Upper lobe of left lung (tissue), 4 donors: ENCODE measurements around the gene KRT75.

ENCODE experiments used
- EP300 ChIP-seq, 4 donors: sonication (generic); formaldehyde crosslinking; IDR thresholded peaks; one replicate each; pipeline ENCODE4 v1.5.1; 2017; ENCODE audit warnings: antibody characterized with exemption in 4 of 4, control low read depth in 2 of 4
- POLR2A ChIP-seq, 4 donors: fragments of 450-650 bp; IDR thresholded peaks; one replicate each; pipeline ENCODE4 v1.5.1; 2016 to 2017; ENCODE audit warnings: antibody characterized with exemption in 4 of 4, mild to moderate bottlenecking in 2 of 4
- POLR2AphosphoS5 ChIP-seq, 2 donors: sonication (generic); formaldehyde crosslinking; IDR thresholded peaks; one replicate each; pipeline ENCODE4 v1.5.1; 2017; ENCODE audit warnings: antibody characterized with exemption in 2 of 2
- TF ChIP-seq, protein P1 (sequence below), 6 experiments: fragments of 450-650 bp in 4 of 6; fragments of 200-600 bp in 2 of 6; sonication (generic) in 2 of 6; IDR thresholded peaks; one replicate each; pipeline ENCODE4 v1.5.1; 2016 to 2019; ENCODE audit warnings: antibody characterized with exemption in 6 of 6

DNA sequence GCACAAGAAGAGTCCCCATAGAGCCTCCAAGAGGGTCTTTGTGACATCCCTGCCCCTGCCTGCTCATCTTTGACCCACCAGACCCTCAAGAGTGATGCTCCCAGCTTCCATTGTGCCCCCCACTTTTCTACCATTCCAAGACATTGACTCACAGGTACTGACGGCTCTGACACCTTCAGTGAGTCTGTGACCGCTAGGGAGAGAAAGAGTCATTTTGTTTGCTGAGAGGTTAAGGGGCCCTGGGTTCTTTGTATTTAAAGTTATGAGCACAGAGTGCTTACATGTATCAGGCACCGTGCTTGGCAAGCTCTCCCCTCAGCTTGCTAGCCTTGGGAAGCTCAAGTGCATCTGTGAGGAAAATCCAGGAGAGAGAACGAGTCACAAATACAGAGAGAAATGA, 21.0 kb downstream of the KRT75 start:
- TF ChIP-seq, protein P1, sequence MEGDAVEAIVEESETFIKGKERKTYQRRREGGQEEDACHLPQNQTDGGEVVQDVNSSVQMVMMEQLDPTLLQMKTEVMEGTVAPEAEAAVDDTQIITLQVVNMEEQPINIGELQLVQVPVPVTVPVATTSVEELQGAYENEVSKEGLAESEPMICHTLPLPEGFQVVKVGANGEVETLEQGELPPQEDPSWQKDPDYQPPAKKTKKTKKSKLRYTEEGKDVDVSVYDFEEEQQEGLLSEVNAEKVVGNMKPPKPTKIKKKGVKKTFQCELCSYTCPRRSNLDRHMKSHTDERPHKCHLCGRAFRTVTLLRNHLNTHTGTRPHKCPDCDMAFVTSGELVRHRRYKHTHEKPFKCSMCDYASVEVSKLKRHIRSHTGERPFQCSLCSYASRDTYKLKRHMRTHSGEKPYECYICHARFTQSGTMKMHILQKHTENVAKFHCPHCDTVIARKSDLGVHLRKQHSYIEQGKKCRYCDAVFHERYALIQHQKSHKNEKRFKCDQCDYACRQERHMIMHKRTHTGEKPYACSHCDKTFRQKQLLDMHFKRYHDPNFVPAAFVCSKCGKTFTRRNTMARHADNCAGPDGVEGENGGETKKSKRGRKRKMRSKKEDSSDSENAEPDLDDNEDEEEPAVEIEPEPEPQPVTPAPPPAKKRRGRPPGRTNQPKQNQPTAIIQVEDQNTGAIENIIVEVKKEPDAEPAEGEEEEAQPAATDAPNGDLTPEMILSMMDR (IDR thresholded peaks at IDR 0.05), result no peak
- TF ChIP-seq POLR2A (IDR thresholded peaks at IDR 0.05) (no peak), EP300 (IDR thresholded peaks at IDR 0.05) (no peak), POLR2AphosphoS5 (IDR thresholded peaks at IDR 0.05) (no peak)
